Loucy (cell line): Measurements from ENCODE around the gene ARGLU1.

Experiments used
- H2AFZ ChIP-seq: fragments of 200-600 bp; sonication (generic); 2 replicates; pipeline ENCODE4 v1.6.0; 2016; ENCODE audit warnings: antibody characterized with exemption, mild to moderate bottlenecking, low read length, moderate library complexity
- H3F3A ChIP-seq: fragments of 200-600 bp; 2 replicates; pipeline ENCODE4 v1.6.0; 2016; ENCODE audit warnings: antibody characterized with exemption, low read depth, mild to moderate bottlenecking
- H3K27me3 ChIP-seq: fragments of 200-600 bp; sonication (generic); 2 replicates; pipeline ENCODE4 v1.6.1; 2014; ENCODE audit warnings: low read length, mild to moderate bottlenecking; ENCODE audit not compliant: insufficient read depth, poor library complexity, severe bottlenecking
- H3K36me3 ChIP-seq: fragments of 200-600 bp; sonication (generic); 2 replicates; pipeline ENCODE4 v1.6.1; 2016; ENCODE audit warnings: low read length; ENCODE audit not compliant: insufficient read depth
- H3K4me1 ChIP-seq: fragments of 200-600 bp; sonication (generic); 2 replicates; pipeline ENCODE4 v1.5.1; 2014; ENCODE audit warnings: low read length, mild to moderate bottlenecking; ENCODE audit not compliant: insufficient read depth, poor library complexity, severe bottlenecking
- H3K4me2 ChIP-seq: fragments of 200-600 bp; sonication (generic); 2 replicates; pipeline ENCODE4 v1.6.0; 2014; ENCODE audit warnings: antibody characterized with exemption, low read length, low read depth, mild to moderate bottlenecking; ENCODE audit not compliant: poor library complexity, severe bottlenecking
- H3K4me3 ChIP-seq: fragments of 200-600 bp; sonication (generic); 2 replicates; pipeline ENCODE4 v1.5.1; 2014; ENCODE audit warnings: low read length, mild to moderate bottlenecking, mixed read lengths; ENCODE audit not compliant: poor library complexity, severe bottlenecking
- H3K79me2 ChIP-seq: fragments of 200-600 bp; sonication (generic); 2 replicates; pipeline ENCODE4 v1.6.1; 2014; ENCODE audit warnings: low read length; ENCODE audit not compliant: insufficient read depth
- H3K9ac ChIP-seq: fragments of 200-600 bp; sonication (generic); 2 replicates; pipeline ENCODE4 v1.6.0; 2014; ENCODE audit warnings: mild to moderate bottlenecking, low read depth, low read length, moderate library complexity; ENCODE audit not compliant: poor library complexity, severe bottlenecking
- H3K9me2 ChIP-seq: fragments of 200-600 bp; sonication (generic); replicated peaks from 2 replicates; pipeline ENCODE4 v1.6.1; 2016; ENCODE audit warnings: low read depth, low read length, mixed read lengths
- H3K9me3 ChIP-seq: fragments of 200-600 bp; sonication (generic); 2 replicates; pipeline ENCODE4 v1.6.1; 2014; ENCODE audit warnings: mild to moderate bottlenecking, antibody characterized with exemption, low read length, low read depth; ENCODE audit not compliant: insufficient read depth
- H4K20me1 ChIP-seq: fragments of 200-600 bp; sonication (generic); 2 replicates; pipeline ENCODE4 v1.6.0; 2014; ENCODE audit warnings: antibody characterized with exemption, low read length, mild to moderate bottlenecking; ENCODE audit not compliant: insufficient read depth, poor library complexity, severe bottlenecking
- CTCF ChIP-seq: fragments of 200-600 bp; sonication (generic); conservative IDR thresholded peaks from 2 replicates; pipeline ENCODE4 v1.5.1; 2014; ENCODE audit warnings: mild to moderate bottlenecking, antibody characterized with exemption, low read length
- EZH2phosphoT487 ChIP-seq: fragments of 200-600 bp; IDR thresholded peaks from 2 replicates; pipeline ENCODE4 v1.6.1; 2018; ENCODE audit warnings: antibody characterized with exemption, mild to moderate bottlenecking, moderate library complexity, borderline replicate concordance

The ARGLU1 gene

GRCh38 chr13:106525865-106526264 lies 42.1 kb downstream of the ARGLU1 start:
- H3K9ac ChIP-seq: no peak overlapping the region
- no peaks in the 10 kb centered on the region for H3K9me2 ChIP-seq
- no peak overlapping the region for H3K4me2 ChIP-seq
- no peaks in the 10 kb centered on the region for H3K27me3 ChIP-seq
- TF ChIP-seq EZH2phosphoT487: no peak
- TF ChIP-seq CTCF: no peak
- no peaks in the 10 kb centered on the region for H3F3A ChIP-seq
- H3K4me3 ChIP-seq: no peak overlapping the region
- H3K36me3 ChIP-seq: no peaks in the 10 kb centered on the region
- H3K4me1 ChIP-seq: no peaks in the 10 kb centered on the region
- no peaks in the 10 kb centered on the region for H3K79me2 ChIP-seq
- no peaks in the 10 kb centered on the region for H4K20me1 ChIP-seq
- H3K9me3 ChIP-seq: no peaks in the 10 kb centered on the region
- H2AFZ ChIP-seq: no peak overlapping the region

GRCh38 chr13:106524108-106524507 lies 43.8 kb downstream of the ARGLU1 start:
- H3F3A ChIP-seq: no peaks in the 10 kb centered on the region
- H3K27me3 ChIP-seq: no peaks in the 10 kb centered on the region
- H3K4me2 ChIP-seq: no peak overlapping the region
- H3K9me3 ChIP-seq: no peaks in the 10 kb centered on the region
- H3K79me2 ChIP-seq: no peaks in the 10 kb centered on the region
- H3K9ac ChIP-seq: no peak overlapping the region
- no peak overlapping the region for H3K4me3 ChIP-seq
- H2AFZ ChIP-seq: no peak overlapping the region
- H3K36me3 ChIP-seq: no peaks in the 10 kb centered on the region
- no peaks in the 10 kb centered on the region for H4K20me1 ChIP-seq
- no peaks in the 10 kb centered on the region for H3K9me2 ChIP-seq
- H3K4me1 ChIP-seq: no peaks in the 10 kb centered on the region
- TF ChIP-seq CTCF: no peak
- no peak for TF ChIP-seq EZH2phosphoT487

- Histone ChIP-seq H3K4me1 (no peaks in the 10 kb centered on the region), H2AFZ (no peak overlapping the region), H3K4me3 (no peak overlapping the region), H4K20me1 (no peaks in the 10 kb centered on the region), H3K9me2 (no peaks in the 10 kb centered on the region), H3K4me2 (no peak overlapping the region), H3F3A (no peaks in the 10 kb centered on the region), H3K36me3 (no peaks in the 10 kb centered on the region), H3K9me3 (no peaks in the 10 kb centered on the region), H3K79me2 (no peaks in the 10 kb centered on the region), H3K9ac (no peak overlapping the region), H3K27me3 (no peaks in the 10 kb centered on the region)
- TF ChIP-seq EZH2phosphoT487: no peak
- TF ChIP-seq CTCF: no peak
Measured at GRCh38 chr13:106523576-106523975, 44.4 kb downstream of the ARGLU1 start.
